GM23338 (cell line): ENCODE results near the gene PRKAG1.

Experiments
- CREB1 ChIP-seq: fragments of 250-450 bp; sonication (Bioruptor Pico); IDR thresholded peaks from 2 replicates; pipeline ENCODE4 v1.5.0; 2020; ENCODE audit warnings: low read depth, mild to moderate bottlenecking, moderate library complexity
- CTCF ChIP-seq, 2 experiments: fragments of 200-600 bp in 1 of 2; sonication (generic) in 1 of 2; conservative IDR thresholded peaks; 2 replicates each; pipeline versions ENCODE4 v1.5.1 to v1.6.1; 2016 to 2017; ENCODE audit warnings: antibody characterized with exemption in 2 of 2, low read depth in 2 of 2, mild to moderate bottlenecking in 2 of 2, moderate library complexity in 1 of 2
- ETS1 ChIP-seq: IDR thresholded peaks from 2 replicates; pipeline ENCODE4 v1.6.1; 2016; ENCODE audit warnings: antibody characterized with exemption
- EZH2 ChIP-seq: fragments of 200-600 bp; sonication (generic); IDR thresholded peaks from one replicate; pipeline ENCODE4 v1.8.0; 2017; ENCODE audit warnings: antibody characterized with exemption, mild to moderate bottlenecking, low read depth; ENCODE audit not compliant: unreplicated experiment
- EZH2phosphoT487 ChIP-seq: fragments of 200-600 bp; sonication (generic); IDR thresholded peaks from one replicate; pipeline ENCODE4 v1.8.1; 2018; ENCODE audit warnings: antibody characterized with exemption; ENCODE audit not compliant: unreplicated experiment
- JUNB ChIP-seq: IDR thresholded peaks from one replicate; pipeline ENCODE4 v1.6.1; 2016; ENCODE audit warnings: antibody characterized with exemption; ENCODE audit not compliant: unreplicated experiment
- NANOG ChIP-seq: IDR thresholded peaks from 2 replicates; pipeline ENCODE4 v1.6.1; 2016; ENCODE audit warnings: antibody characterized with exemption, borderline replicate concordance
- POLR2AphosphoS5 ChIP-seq: IDR thresholded peaks from 2 replicates; pipeline ENCODE4 v1.6.1; 2016; ENCODE audit warnings: antibody characterized with exemption, low read depth
- REST ChIP-seq: IDR thresholded peaks from one replicate; pipeline ENCODE4 v1.6.1; 2018; ENCODE audit warnings: antibody characterized with exemption; ENCODE audit not compliant: unreplicated experiment
- STAT1 ChIP-seq: IDR thresholded peaks from one replicate; pipeline ENCODE4 v1.6.1; 2016; ENCODE audit warnings: antibody characterized with exemption; ENCODE audit not compliant: unreplicated experiment
- ZNF331 ChIP-seq: fragments of 250-450 bp; sonication (Bioruptor Pico); IDR thresholded peaks from 2 replicates; pipeline ENCODE4 v1.5.0; 2020; ENCODE audit warnings: low read depth, mild to moderate bottlenecking, moderate library complexity
- ZNF462 ChIP-seq: fragments of 250-450 bp; sonication (Bioruptor Pico); IDR thresholded peaks from 2 replicates; pipeline ENCODE4 v1.5.0; 2020; ENCODE audit warnings: mild to moderate bottlenecking, moderate library complexity

GRCh38 chr12:48993787-48994186 lies 24.8 kb downstream of the PRKAG1 start:
- TF ChIP-seq CTCF (conservative IDR thresholded peaks at IDR 0.05; ENCODE audit: low read depth in 2 of 2) (no peak), REST (no peak), EZH2phosphoT487 (no peak), ETS1 (no peak), JUNB (no peak), POLR2AphosphoS5 (no peak), EZH2 (no peak), CREB1 (CRISPR knock-in tag) (no peak), ZNF331 (CRISPR knock-in tag) (no peak), STAT1 (no peak), NANOG (no peak), ZNF462 (no peak)
